Forelimb muscle (tissue), 1 donor: ENCODE measurements around the gene SPATA13. TPM values are rescaled to one million over a fixed set of nuclear protein-coding genes. Genes with fewer than 3 reads are reported as not detected.

Source experiments
- polyA plus RNA-seq: library from polyadenylated mRNA; unstranded; fragments of 120-200 nt; gene quantifications from one replicate; pipeline ENCODE4 v1.2.1, GENCODE V29; 2013; ENCODE audit not compliant: insufficient read length

The SPATA13 gene
- polyA plus RNA-seq, 1 donor, result 3.4 TPM

Other genes starting within 250 kb of the SPATA13 start
- gene C1QTNF9, start 148.9 kb downstream of the SPATA13 start, polyA plus RNA-seq, result 4.9 TPM